ENCODE data around the gene PLA2G3.
"Not testable (repeated sequence)": the region's sequence is repeated elsewhere in the genome, so short reads cannot be mapped to it uniquely, and the experiment has no call there.

The PLA2G3 gene

DNA sequence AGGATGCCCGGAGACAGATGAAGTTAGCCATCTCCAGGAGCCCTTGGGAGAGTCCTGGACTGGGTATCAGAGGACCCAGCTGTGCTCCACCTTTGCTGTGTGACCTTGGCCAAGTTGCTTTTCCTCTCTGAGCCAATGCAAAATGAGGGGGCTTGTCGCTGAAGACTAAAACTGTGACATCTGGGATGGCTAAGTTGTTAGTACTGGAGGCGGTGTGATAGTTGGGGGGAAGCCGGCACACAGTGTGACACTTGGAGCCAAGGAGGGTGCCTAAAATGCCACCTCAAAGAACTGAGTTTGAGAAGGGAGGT is 17.1 kb downstream of the PLA2G3 start:
- DNase-seq (ENCODE audit: low read depth, low spot score), result no peak

DNA sequence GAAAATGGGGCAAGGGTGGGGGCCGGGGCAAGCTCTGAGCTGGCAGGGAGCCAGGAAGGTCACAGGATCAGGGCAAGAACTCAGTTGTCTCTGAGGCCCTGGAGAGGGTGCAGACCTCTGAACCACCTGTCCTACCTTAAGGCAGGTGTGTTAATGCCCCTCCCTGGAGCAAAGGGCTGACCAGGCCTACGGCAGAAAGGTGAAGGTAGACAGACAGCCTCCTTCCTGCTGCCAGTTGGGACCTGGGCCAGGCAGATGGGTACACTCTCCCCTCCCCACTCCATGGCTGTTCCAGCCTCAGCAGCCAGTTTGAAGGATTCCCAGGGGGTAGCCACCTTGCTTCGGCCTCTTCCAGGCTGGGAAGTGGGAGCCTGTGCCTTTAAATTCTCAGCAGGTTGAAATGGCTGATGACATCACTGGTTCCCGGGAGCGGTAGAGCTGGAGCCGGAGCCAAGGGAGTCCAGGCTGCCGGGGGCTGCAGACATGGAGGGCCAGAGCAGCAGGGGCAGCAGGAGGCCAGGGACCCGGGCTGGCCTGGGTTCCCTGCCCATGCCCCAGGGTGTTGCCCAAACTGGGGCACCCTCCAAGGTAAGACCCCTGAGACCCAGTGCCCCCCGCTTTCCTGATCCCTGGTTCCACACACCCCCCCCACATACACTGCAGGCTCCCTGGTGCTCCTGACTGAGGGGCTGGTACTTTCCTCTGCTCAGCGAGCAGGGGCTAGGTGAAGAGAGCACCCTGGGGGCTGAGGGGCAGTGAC is 17.6 kb downstream of the PLA2G3 start, which contains the start of gene INPP5J:
Gene INPP5J, plus strand, starts transcription at position 435 of the 760 bp plus-strand sequence. Its CDS starts 49 bp downstream, at position 484.
- peak; percentile 81 for DNase-seq (ENCODE audit: low read depth, low spot score)

DNA sequence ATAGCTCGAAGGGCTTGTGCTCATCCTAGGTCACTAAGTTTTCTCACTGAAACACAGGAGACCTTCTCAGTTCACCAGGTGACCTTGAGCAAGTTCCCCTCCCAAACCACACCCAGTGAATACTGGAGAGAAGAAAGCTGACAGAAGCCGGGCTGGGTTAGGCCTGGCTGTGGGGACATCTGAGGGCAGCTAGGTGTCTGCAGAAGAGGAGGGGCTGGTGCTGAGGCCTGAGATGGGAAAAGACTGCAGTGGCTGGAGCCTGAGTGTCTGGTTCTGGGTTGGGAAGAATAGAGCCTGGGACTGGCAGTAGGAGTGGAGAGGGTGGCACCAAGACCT is 18.1 kb downstream of the PLA2G3 start:
- DNase-seq (ENCODE audit: low read depth, low spot score), result no peak

- no peak for DNase-seq (ENCODE audit: low read depth, low spot score)
Observed at GRCh38 chr22:31121403-31121802, 18.9 kb downstream of the PLA2G3 start.

DNA sequence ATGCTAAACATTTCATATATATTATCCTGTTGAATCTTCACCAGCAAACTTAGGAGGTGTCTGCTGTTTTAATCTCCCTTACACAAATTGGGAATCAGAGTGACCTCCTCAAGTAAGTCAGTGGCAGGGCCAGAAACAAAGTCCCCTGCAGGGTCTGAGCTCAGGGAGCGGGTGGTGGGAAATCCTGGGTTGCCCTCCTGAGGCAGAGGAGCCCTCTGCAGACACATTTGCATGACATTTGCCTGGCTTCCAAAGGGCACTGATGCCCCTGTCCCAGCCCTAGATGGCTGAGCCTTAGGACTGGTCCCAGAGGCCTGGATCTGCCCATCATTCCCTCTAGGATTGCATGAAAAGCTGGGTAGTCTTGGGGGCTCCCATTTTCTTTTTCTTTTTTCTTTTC is 19.7 kb downstream of the PLA2G3 start:
- no peak for DNase-seq (ENCODE audit: low read depth, low spot score)

- DNase-seq (ENCODE audit: low read depth, low spot score), result no peak
Observed at GRCh38 chr22:31120230-31120629, 20.1 kb downstream of the PLA2G3 start.

GRCh38 chr22:31119026-31119717 is 21.1 kb downstream of the PLA2G3 start:
- no peak for DNase-seq (ENCODE audit: low read depth, low spot score)

DNA sequence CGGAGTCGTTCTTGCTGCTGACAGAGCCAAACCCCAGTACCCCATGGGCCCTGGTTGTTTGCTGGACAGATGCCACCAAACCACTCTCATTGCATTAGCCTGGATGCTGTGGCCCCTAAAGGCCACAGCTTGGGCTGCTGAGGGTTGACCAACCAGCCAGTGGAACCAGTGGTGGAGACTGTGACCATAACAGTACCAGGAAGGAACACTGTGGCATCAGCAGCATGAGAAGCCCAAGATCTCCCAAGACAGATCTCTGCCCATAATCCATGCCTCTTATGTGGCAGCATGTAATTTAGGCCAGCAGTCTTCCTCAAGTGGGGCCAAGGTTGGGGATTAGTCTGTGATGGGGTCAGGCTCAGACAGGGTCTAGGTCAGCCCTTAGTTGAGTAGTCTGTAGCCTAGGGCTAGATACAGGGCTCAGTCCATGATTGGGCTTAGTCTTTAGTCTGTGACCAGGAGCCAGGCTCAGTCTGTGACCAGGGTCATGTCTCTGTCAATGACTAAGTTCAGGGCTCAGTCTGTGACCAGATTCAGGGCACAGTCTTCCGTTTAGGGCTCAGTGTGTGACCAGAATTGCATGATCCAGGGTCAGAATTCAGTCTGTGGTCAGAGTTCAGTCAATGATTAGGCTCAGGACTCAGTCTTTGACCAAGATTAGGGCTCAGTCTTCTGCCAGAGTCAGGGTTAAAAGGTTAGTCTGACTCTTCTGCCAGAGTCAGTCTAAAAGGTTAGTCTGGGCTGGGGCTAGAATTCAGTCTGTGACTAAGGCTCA is 22.1 kb downstream of the PLA2G3 start:
- DNase-seq (ENCODE audit: low read depth, low spot score), result no peak

GRCh38 chr22:31112547-31113091 is 27.7 kb downstream of the PLA2G3 start:
- DNase-seq (ENCODE audit: low read depth, low spot score), result not testable (repeated sequence)

DNA sequence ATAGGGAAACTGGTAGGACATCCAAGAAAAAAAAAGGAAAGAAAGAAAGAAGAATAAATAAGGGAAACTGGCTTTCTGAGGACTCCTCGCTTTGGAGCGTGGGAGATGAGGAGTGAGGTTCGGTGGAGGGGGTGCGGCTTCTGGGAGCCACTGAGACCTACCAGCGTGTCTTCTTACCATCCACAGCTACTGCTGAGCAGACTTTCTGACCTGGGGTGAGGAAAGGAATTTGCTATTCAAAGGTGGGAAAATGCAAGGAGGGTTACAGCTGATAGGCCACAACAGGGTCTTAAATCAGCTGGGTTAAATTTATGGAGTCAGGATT is 32.5 kb downstream of the PLA2G3 start:
- no peak for DNase-seq (ENCODE audit: low read depth, low spot score)

- peak; percentile 99 for DNase-seq (ENCODE audit: low read depth, low spot score)
Observed at GRCh38 chr22:31107178-31107893, 33.0 kb downstream of the PLA2G3 start, which contains the start of gene SELENOM. Gene SELENOM (minus strand): TSS chr22:31107568. CDS start chr22:31107505, 63 bp downstream.

DNA sequence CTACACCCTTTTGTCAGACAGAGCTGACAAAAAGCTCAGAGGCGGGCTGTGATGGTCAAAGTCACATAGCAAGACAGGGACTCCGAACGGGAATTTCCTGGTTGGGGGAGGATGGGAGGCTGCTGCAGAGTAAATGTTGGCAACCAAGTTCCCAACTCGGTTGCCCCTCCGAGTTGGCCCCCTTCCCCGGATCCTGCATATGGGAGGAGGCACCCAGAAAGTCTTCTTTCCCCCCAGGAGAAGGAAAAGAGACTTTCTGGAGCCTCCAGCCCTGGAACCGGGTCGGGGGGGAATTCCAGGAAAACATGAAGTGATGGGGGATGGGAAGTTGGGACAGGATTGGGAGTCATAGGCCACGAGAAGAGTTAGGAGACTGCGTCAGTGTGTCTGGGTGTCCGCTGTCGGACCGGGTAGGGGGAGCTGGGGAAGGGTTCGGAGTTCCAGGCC is 33.6 kb downstream of the PLA2G3 start:
- no peak for DNase-seq (ENCODE audit: low read depth, low spot score)

- no peak for DNase-seq (ENCODE audit: low read depth, low spot score)
Observed at GRCh38 chr22:31106001-31106571, 34.2 kb downstream of the PLA2G3 start.

GRCh38 chr22:31105282-31105929 is 34.9 kb downstream of the PLA2G3 start:
- no peak for DNase-seq (ENCODE audit: low read depth, low spot score)

DNA sequence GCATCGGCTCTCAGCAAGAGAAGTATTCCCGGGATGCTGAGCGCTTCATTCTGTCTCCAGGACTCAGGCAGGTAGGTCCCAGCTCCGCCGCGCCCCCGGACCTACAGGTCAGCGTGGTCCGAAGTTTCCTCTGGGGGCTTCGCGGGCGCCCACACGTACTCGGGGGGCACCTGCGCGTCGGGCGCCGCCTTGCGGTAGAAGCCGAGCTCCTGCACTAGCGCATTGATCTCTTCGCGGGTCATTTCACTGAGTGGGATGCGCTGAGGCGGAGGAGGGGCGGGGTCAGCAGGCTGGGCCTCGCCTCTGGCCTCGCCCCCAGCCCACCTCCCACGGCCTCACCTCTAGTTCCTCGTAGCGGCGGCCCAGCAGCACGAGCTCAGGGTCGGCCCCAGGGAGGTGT is 35.4 kb downstream of the PLA2G3 start:
- DNase-seq (ENCODE audit: low read depth, low spot score), result peak; percentile 39

GRCh38 chr22:31103899-31104694 is 36.2 kb downstream of the PLA2G3 start:
- DNase-seq (ENCODE audit: low read depth, low spot score), result no peak

DNA sequence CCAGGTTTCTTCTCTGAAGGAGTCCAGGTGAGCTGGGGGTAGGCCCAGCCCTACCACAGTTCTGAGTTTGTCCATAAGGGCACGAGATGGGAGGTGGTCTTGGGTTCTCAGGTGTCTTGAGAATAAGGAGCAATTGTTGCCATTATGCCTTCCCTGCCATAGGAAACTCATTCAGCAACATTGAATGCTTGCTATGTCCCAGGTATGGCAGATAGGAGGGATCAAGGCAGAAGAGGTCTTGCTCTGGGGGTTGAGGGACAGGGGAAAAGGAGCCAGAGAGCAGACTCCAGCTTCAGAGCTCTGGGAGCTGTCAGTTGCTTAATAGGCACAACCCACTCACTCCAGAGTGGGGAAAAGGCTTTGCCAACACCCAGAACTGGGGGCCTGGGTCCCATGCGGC is 37.2 kb downstream of the PLA2G3 start:
- DNase-seq (ENCODE audit: low read depth, low spot score), result no peak

GRCh38 chr22:31102441-31103081 is 37.7 kb downstream of the PLA2G3 start:
- peak; percentile 73 for DNase-seq (ENCODE audit: low read depth, low spot score)

- no peak for DNase-seq (ENCODE audit: low read depth, low spot score)
Observed at GRCh38 chr22:31100762-31101525, 39.4 kb downstream of the PLA2G3 start.

Measured in astrocyte of the hippocampus (primary cell).